Kidney epithelial cell (primary cell): ENCODE data around the gene GSTP1. TPM values are rescaled to one million over a fixed set of nuclear protein-coding genes. Genes with fewer than 3 reads are reported as not detected.

ENCODE experiments used
- DNase-seq: peaks from one replicate; pipeline ENCODE4 v3.0.0-alpha.2; 2010; ENCODE audit warnings: low read depth
- H3K27me3 ChIP-seq: 2 replicates; pipeline ENCODE4 v1.6.0; 2011; ENCODE audit warnings: low read length; ENCODE audit not compliant: control insufficient read depth, insufficient read depth
- H3K36me3 ChIP-seq: 2 replicates; pipeline ENCODE4 v1.5.1; 2011; ENCODE audit warnings: low read length; ENCODE audit not compliant: control insufficient read depth, insufficient read depth
- H3K4me3 ChIP-seq: 2 replicates; pipeline ENCODE4 v1.5.1; 2011; ENCODE audit warnings: low read depth, mild to moderate bottlenecking, control low read depth, low read length
- total RNA-seq: library from RNA; depleted of rRNA; stranded (reverse); fragments of >200 nt; gene quantifications from 2 replicates; pipeline ENCODE4 v1.2.3, GENCODE V29; 2015
- TF ChIP-seq, protein P1 (sequence below): IDR thresholded peaks from 2 replicates; pipeline ENCODE4 v1.5.1; 2011; ENCODE audit warnings: mild to moderate bottlenecking, moderate library complexity, low read length, control low read depth, inconsistent platforms; ENCODE audit not compliant: insufficient read depth, poor library complexity, severe bottlenecking

The GSTP1 gene
- total RNA-seq, 1 donor from 2014 or later: 1,390 TPM

- H3K27me3 ChIP-seq: peaks cover 7% of the 10 kb centered on the region
- H3K4me3 ChIP-seq: no peak overlapping the region
- H3K36me3 ChIP-seq: no peaks in the 10 kb centered on the region
- TF ChIP-seq, protein P1, sequence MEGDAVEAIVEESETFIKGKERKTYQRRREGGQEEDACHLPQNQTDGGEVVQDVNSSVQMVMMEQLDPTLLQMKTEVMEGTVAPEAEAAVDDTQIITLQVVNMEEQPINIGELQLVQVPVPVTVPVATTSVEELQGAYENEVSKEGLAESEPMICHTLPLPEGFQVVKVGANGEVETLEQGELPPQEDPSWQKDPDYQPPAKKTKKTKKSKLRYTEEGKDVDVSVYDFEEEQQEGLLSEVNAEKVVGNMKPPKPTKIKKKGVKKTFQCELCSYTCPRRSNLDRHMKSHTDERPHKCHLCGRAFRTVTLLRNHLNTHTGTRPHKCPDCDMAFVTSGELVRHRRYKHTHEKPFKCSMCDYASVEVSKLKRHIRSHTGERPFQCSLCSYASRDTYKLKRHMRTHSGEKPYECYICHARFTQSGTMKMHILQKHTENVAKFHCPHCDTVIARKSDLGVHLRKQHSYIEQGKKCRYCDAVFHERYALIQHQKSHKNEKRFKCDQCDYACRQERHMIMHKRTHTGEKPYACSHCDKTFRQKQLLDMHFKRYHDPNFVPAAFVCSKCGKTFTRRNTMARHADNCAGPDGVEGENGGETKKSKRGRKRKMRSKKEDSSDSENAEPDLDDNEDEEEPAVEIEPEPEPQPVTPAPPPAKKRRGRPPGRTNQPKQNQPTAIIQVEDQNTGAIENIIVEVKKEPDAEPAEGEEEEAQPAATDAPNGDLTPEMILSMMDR: no peak
- DNase-seq: no peak
Observed at GRCh38 chr11:67633758-67634365, 50.2 kb downstream of the GSTP1 start.

GRCh38 chr11:67634366-67635230 is 51.0 kb downstream of the GSTP1 start:
- no peaks in the 10 kb centered on the region for H3K36me3 ChIP-seq
- peaks cover 13% of the 10 kb centered on the region for H3K27me3 ChIP-seq
- TF ChIP-seq, protein P1: no peak
- no peak overlapping the region for H3K4me3 ChIP-seq
- no peak for DNase-seq

DNA sequence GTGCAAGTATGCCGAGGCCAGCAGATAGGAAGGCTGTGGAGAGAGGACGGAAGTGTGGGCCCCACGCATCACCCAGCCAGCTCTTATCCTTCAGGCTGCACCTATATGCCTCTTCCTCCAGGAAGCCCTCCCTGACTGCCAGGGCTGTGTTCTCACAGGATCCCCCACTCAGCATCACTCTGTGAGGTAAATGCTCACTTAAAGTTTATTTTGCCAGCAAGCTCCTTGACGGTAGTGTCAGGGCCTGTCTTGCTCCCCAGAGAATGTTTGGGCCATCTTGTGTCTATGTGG is 51.6 kb downstream of the GSTP1 start:
- no peaks in the 10 kb centered on the region for H3K36me3 ChIP-seq
- DNase-seq: no peak
- TF ChIP-seq, protein P1: no peak
- peaks cover 18% of the 10 kb centered on the region for H3K27me3 ChIP-seq
- H3K4me3 ChIP-seq: no peak overlapping the region

Other genes with a start within 250 kb of the GSTP1 start
- 70.7 and 75.5 TPM in 2 replicates for gene POLD4, start 230.3 kb upstream of the GSTP1 start, total RNA-seq
- 33.1 and 34.3 TPM in 2 replicates for gene CLCF1, start 210.2 kb upstream of the GSTP1 start, total RNA-seq
- 8.3 and 13.6 TPM in 2 replicates for gene RAD9A, start 191.8 kb upstream of the GSTP1 start, total RNA-seq
- 309 and 319 TPM in 2 replicates for gene PPP1CA, start 182.0 kb upstream of the GSTP1 start, total RNA-seq
- 0.84 and 1.0 TPM in 2 replicates for gene TBC1D10C, start 179.7 kb upstream of the GSTP1 start, total RNA-seq
- gene CARNS1, start 168.1 kb upstream of the GSTP1 start, total RNA-seq: 0.21 and 0.27 TPM in 2 replicates
- gene RPS6KB2, start 155.3 kb upstream of the GSTP1 start, total RNA-seq: 64.6 and 86.5 TPM in 2 replicates
- 2.5 and 3.0 TPM in 2 replicates for gene PTPRCAP, start 146.1 kb upstream of the GSTP1 start, total RNA-seq
- gene CORO1B, start 140.3 kb upstream of the GSTP1 start, total RNA-seq: 136 and 153 TPM in 2 replicates
- not detected in 2 replicates for gene GPR152, start 131.1 kb upstream of the GSTP1 start, total RNA-seq
- gene CABP4, start 128.5 kb upstream of the GSTP1 start, total RNA-seq: 0.17 TPM in 1 of 2 replicates, not detected in the other
- 53.8 and 102 TPM in 2 replicates for gene TMEM134, start 114.6 kb upstream of the GSTP1 start, total RNA-seq
- 45.9 and 55.9 TPM in 2 replicates for gene AIP, start 100.8 kb upstream of the GSTP1 start, total RNA-seq
- gene PITPNM1, start 78.4 kb upstream of the GSTP1 start, total RNA-seq: 50.8 and 55.5 TPM in 2 replicates
- 104 and 135 TPM in 2 replicates for gene CDK2AP2, start 75.7 kb upstream of the GSTP1 start, total RNA-seq
- not detected in 2 replicates for gene CABP2, start 60.4 kb upstream of the GSTP1 start, total RNA-seq
- 229 and 262 TPM in 2 replicates for gene NDUFV1, start 23.1 kb downstream of the GSTP1 start, total RNA-seq
- 5.1 TPM in 2 replicates for gene NUDT8, start 46.1 kb downstream of the GSTP1 start, total RNA-seq
- not detected in 2 replicates for gene TBX10, start 56.0 kb downstream of the GSTP1 start, total RNA-seq
- gene ACY3, start 66.9 kb downstream of the GSTP1 start, total RNA-seq: 0.21 TPM in 1 of 2 replicates, not detected in the other
- 0.07 and 0.13 TPM in 2 replicates for gene ALDH3B2, start 90.8 kb downstream of the GSTP1 start, total RNA-seq